Chondrocyte (in vitro differentiated cells): ENCODE results near the gene SPATS2L. TPM values are rescaled to one million over a fixed set of nuclear protein-coding genes. Genes with fewer than 3 reads are reported as not detected.

Source experiments
- DNase-seq: peaks from one replicate; pipeline ENCODE4 v3.0.0; 2021; ENCODE audit warnings: mixed read lengths, low spot score
- H3K27ac Mint-ChIP-seq: one replicate; pipeline ENCODE4 v1.8.0; 2021; ENCODE audit warnings: mild to moderate bottlenecking, moderate library complexity, mixed read lengths; ENCODE audit not compliant: unreplicated experiment
- H3K27me3 Mint-ChIP-seq: 2 replicates; pipeline ENCODE4 v1.8.0; 2021; ENCODE audit warnings: low read depth, mixed read lengths
- H3K36me3 Mint-ChIP-seq: 2 replicates; pipeline ENCODE4 v1.8.0; 2021; ENCODE audit warnings: low read depth, mixed read lengths
- H3K4me1 Mint-ChIP-seq: 2 replicates; pipeline ENCODE4 v1.8.0; 2021; ENCODE audit warnings: low read depth, mild to moderate bottlenecking, mixed read lengths
- H3K4me3 Mint-ChIP-seq: one replicate; pipeline ENCODE4 v1.8.0; 2021; ENCODE audit warnings: mild to moderate bottlenecking, moderate library complexity, mixed read lengths; ENCODE audit not compliant: unreplicated experiment
- H3K9me3 Mint-ChIP-seq: 2 replicates; pipeline ENCODE4 v1.8.0; 2021; ENCODE audit warnings: low read depth, mixed read lengths
- total RNA-seq: library from RNA; stranded (reverse); gene quantifications from 3 replicates; pipeline ENCODE4 v1.2.1, GENCODE V29; 2021
- TF ChIP-seq, protein P1 (sequence below): fragments of 200-600 bp; sonication (generic); IDR thresholded peaks from 2 replicates; pipeline ENCODE4 v1.5.0; 2021; ENCODE audit warnings: antibody characterized with exemption, mild to moderate bottlenecking, moderate library complexity

Gene SPATS2L
- total RNA-seq, 1 donor from 2014 or later, result 237 TPM

DNA sequence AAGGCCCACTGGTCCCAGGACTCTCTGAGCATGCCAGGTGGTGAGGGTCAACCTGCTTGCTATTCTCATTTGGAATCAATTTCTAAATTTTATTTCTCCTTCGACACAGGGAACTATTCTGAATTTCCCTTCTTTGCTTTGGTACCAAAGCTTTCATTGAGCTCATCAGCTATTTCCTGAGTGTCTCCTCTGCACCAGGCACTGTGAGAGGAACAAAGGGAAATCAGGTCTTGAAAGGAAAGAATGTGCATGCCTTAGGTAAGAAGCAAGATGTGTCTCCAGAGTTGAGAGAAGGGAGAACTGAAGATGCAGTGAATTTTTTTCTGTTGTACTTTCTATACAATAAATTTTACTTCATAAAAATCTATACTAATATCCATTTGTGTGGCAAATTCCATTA is 17.9 kb downstream of the SPATS2L start:
- no peaks in the 10 kb centered on the region for H3K27me3 Mint-ChIP-seq

DNA sequence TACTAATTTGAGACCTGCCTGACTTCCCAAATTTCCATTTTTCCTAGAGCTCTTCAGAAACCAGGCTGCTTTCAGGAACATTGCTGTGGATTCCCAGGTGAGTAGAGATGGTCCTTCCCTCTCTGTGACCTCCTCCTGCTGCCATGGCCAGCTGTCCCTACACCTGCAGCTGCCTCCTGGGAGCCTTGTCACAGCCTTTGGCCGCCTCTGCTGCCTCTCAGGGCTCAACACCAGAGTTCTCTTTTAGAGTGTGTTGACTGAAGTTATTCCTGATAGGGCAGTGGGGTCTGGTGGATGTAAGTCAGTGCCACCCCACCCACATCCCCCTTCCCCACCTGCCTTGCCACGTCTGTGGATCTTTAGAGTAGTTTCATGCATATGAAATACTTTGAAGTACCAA is 22.9 kb downstream of the SPATS2L start:
- TF ChIP-seq, protein P1, sequence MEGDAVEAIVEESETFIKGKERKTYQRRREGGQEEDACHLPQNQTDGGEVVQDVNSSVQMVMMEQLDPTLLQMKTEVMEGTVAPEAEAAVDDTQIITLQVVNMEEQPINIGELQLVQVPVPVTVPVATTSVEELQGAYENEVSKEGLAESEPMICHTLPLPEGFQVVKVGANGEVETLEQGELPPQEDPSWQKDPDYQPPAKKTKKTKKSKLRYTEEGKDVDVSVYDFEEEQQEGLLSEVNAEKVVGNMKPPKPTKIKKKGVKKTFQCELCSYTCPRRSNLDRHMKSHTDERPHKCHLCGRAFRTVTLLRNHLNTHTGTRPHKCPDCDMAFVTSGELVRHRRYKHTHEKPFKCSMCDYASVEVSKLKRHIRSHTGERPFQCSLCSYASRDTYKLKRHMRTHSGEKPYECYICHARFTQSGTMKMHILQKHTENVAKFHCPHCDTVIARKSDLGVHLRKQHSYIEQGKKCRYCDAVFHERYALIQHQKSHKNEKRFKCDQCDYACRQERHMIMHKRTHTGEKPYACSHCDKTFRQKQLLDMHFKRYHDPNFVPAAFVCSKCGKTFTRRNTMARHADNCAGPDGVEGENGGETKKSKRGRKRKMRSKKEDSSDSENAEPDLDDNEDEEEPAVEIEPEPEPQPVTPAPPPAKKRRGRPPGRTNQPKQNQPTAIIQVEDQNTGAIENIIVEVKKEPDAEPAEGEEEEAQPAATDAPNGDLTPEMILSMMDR, result no peak
- Mint-ChIP-seq H3K27ac (no peak overlapping the region), H3K4me3 (no peak overlapping the region), H3K27me3 (no peaks in the 10 kb centered on the region), H3K36me3 (peaks cover 4% of the 10 kb centered on the region), H3K4me1 (peaks cover 31% of the 10 kb centered on the region), H3K9me3 (no peaks in the 10 kb centered on the region)
- no peak for DNase-seq

More for the DNA sequence above, 17.9 kb downstream of the SPATS2L start:
- H3K9me3 Mint-ChIP-seq, result no peaks in the 10 kb centered on the region
- no peak overlapping the region for H3K4me3 Mint-ChIP-seq
- no peak overlapping the region for H3K27ac Mint-ChIP-seq
- TF ChIP-seq, protein P1, result no peak
- peaks cover 55% of the 10 kb centered on the region for H3K4me1 Mint-ChIP-seq
- no peak for DNase-seq
- no peaks in the 10 kb centered on the region for H3K36me3 Mint-ChIP-seq

DNA sequence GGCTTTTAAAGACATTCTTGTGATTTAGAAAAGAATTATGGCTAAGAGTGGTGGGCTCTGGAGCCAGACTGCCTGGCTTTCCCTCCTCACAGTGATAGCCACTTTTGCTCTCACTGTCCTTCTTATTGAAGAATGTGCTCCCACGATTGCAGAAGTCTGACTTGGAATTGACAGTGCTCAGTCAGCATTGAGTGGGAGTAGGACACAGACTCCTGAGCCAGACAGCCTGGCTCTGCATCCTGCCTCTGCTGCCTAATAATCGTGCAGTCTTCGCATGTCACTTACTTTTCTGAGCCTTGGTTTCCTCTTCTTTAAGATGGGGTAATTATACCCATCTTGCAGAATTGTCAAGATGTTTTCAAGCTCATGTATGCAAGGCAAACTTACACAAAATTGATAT is 23.3 kb downstream of the SPATS2L start:
- Mint-ChIP-seq H3K4me3 (no peak overlapping the region), H3K27ac (peak overlapping the region; percentile 24), H3K27me3 (no peaks in the 10 kb centered on the region), H3K4me1 (peaks cover 29% of the 10 kb centered on the region), H3K36me3 (peaks cover 5% of the 10 kb centered on the region), H3K9me3 (no peaks in the 10 kb centered on the region)
- DNase-seq, result no peak
- TF ChIP-seq, protein P1, result no peak

DNA sequence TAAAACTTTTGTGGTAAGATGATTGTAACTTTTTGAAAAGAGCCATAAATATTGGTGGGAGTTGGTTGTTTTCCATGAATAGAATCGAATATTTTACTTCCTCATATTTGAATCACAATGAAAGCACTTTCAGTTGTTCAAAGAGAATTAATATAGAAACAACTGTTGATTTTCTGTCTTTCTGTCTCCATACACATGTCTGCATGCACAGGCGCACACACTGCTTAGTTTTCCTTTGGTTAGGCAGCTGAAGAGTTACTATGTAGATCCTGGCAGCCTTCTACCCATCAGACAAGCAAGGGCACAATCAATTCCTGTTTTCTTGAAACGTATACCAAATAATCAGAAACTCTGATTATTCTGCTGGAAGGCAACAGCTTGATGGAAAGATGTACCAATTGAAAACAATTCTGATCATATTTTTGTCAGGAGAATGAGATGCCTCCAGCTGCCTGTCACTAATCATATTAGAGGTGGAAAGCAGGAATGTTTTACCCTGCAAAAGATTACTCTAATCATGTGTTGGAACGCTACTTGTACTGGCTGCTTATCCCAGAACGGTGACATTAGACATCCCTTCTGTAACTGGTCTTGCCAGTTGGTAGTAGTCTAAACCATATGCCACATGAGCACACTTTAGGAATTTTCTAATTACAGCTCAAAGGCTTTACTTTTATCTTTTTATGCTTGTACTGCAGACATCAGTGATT is 24.0 kb downstream of the SPATS2L start:
- H3K4me1 Mint-ChIP-seq, result peaks cover 37% of the 10 kb centered on the region
- H3K27me3 Mint-ChIP-seq, result no peaks in the 10 kb centered on the region
- H3K36me3 Mint-ChIP-seq, result peaks cover 6% of the 10 kb centered on the region
- TF ChIP-seq, protein P1, result no peak
- H3K4me3 Mint-ChIP-seq, result no peak overlapping the region
- no peaks in the 10 kb centered on the region for H3K9me3 Mint-ChIP-seq
- no peak for DNase-seq
- H3K27ac Mint-ChIP-seq, result peak overlapping the region; percentile 24

DNA sequence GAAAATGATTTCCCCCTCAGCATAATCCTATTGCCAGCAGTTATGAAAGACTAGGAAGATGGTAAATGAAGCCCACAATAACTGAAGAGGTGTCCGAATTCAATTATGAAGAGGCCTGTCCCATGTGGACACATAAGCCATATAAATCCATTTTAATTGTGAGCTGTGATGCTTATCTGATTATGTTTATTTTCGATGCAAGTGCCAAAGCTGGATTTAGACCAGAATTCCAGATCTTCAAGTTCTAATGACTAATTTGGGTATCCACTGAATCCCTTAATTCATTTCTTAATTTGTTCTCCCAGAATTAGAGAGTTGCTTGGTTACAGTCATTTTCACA is 24.5 kb downstream of the SPATS2L start:
- H3K27me3 Mint-ChIP-seq, result no peaks in the 10 kb centered on the region
- DNase-seq, result no peak
- TF ChIP-seq, protein P1, result no peak
- H3K27ac Mint-ChIP-seq, result peak overlapping the region; percentile 6
- no peaks in the 10 kb centered on the region for H3K9me3 Mint-ChIP-seq
- peaks cover 6% of the 10 kb centered on the region for H3K36me3 Mint-ChIP-seq
- no peak overlapping the region for H3K4me3 Mint-ChIP-seq
- H3K4me1 Mint-ChIP-seq, result peaks cover 42% of the 10 kb centered on the region
